GM19238 (cell line): Measurements from ENCODE around the gene GUCY2F.

ENCODE experiments used
- DNase-seq: peaks from one replicate; pipeline ENCODE4 v3.0.0; 2011; ENCODE audit warnings: low spot score; ENCODE audit not compliant: insufficient read length

Gene GUCY2F

DNA sequence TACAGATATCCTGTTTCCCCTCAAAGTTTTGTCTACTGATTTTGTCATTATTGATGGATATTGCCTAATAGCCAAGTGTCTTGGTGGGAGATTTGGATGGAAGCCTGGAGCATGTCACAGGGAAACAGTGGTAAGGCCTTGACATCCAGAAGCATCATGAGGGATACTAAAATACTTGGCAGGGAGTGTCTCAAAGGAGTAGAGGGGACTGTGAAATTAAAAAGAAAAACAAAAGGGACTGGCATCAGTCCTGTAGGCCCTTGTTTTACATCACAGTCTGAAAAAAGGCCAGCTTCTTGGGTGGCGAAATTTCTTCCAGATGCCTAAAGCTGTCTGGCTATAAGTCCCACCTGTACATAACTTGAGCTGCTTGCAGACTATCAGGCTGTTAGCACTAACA, 83.8 kb downstream of the GUCY2F start:
- DNase-seq, result no peak

DNA sequence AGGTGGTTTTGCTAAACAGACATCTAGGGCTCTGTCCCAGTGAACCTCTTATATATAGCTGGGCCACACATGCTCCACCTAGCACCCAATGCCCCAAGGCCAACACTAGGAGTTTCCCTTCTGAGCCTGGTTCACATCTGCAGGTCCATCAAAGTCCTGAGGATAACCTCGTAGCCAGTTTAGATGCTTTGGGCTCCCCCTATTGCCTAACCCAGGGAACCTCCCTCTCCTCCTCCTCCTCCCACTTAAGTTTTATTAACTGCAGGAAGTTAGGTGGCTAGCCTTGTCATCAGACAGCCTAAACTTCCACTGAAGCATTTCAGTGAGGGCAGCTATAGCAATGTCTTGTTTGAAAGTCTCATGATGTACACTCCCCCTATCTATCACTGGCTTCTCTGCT, 88.0 kb downstream of the GUCY2F start:
- DNase-seq, result no peak

DNA sequence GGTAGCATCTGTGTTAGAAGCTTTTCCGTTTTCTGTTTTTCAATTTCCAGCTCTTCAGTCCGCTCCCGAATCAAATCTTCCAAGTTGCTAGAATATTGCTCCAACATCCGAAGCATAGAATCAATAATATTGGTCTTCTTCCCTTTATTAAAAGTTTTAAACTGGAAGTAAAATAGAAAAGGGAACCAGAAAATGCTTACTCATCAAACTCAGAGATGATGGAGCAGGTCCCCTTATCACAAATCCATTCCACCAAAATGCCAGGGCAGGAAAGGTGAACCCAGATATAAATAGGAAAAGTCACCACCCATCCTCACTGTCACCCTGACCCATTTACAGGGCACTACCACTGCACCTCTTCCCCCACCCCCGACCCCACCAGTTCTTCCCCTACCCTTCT, 89.0 kb downstream of the GUCY2F start:
- DNase-seq, result no peak

DNA sequence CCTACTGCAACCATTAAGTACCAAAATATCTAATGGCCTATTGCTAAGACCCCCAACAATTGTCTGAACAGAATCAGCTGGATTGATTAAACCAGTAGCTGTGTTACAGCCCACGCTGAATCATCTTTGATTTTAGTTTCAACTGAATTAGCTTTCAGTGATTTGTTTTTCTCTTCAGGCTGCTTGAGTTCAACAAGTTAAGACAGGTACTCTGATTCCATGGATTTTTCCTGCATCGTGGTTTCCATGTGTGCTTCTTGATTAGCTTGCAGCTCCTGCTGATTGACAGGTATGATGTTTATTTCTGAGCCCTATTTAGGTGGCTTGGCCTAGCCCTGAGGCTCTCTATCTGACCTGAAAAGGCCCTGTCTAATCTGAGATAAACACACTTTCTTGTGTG, 91.3 kb downstream of the GUCY2F start:
- DNase-seq, result no peak

DNA sequence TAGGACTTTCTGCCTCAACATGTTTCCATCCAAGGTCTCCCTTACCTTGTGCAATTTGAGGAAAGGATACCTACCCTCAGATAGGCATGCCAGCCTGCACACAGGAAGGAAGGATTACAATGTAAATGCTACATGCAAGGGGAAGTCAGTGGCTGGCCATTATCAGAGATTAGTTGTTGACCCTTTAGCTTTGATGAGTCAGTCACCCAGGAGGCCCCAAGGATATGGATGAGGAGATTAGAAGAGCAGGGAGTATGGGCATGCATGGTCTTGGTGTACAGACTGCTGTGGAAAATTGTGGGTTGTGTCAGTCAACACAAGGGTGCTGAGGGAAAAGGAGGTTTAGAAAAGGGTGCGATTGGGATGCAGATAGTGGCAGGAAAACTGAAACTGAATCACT, 92.0 kb downstream of the GUCY2F start:
- no peak for DNase-seq

DNA sequence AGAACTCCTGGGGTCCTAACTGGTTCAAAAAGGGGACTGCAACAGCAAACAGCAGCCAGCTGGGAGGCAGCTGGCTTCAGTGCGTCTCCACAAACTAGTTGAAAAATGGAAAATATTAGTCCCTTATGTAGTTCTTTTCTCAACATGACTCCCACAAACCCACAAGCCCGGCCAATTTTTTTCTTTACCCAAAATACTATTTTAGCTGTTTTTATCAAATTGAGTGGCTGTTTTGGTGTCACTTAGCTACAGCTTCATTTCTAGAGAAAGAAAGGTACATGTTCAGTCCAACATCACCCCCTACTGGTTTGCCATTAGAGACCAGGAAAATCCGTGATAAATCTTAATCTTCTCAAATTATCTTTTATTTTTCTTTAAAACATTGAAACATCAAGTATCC, 97.2 kb downstream of the GUCY2F start:
- no peak for DNase-seq

DNA sequence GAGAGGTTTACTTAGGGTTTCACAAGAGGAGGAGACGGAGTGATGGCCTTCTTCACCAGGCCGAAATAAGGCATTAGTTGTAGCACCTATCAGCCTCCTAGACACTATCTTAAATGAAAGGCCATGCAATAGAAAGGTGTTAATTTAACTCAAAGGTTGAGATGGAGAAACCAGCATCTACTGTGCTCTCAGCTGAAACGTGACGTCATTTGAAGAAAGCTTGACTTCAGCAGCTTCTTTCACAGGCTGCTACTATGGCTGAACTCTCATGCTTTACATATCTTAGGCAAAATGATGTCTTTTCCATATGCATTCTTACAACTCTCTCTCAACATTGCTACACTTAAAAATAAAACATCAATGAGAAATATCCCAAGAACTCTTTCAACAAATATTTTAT, 99.6 kb downstream of the GUCY2F start:
- DNase-seq, result no peak

DNA sequence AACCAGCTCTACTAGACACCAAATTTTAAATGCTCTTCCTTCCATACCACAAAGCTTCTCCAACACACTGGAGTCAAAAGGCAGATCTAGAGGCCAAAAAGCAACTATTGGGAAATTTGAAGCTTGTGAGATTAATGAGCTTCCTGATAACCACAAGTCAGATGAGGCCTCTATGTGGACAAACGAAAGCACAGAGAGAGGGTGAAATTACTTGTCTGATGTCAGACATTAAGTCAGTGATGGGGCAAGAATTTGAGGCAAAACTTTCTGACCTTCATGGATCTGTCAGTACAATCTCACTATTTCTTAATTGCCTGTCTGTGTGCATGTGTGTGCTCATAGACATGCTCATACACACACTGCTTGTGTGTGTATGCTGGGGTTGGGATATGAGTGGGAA, 103.6 kb downstream of the GUCY2F start:
- DNase-seq, result no peak

DNA sequence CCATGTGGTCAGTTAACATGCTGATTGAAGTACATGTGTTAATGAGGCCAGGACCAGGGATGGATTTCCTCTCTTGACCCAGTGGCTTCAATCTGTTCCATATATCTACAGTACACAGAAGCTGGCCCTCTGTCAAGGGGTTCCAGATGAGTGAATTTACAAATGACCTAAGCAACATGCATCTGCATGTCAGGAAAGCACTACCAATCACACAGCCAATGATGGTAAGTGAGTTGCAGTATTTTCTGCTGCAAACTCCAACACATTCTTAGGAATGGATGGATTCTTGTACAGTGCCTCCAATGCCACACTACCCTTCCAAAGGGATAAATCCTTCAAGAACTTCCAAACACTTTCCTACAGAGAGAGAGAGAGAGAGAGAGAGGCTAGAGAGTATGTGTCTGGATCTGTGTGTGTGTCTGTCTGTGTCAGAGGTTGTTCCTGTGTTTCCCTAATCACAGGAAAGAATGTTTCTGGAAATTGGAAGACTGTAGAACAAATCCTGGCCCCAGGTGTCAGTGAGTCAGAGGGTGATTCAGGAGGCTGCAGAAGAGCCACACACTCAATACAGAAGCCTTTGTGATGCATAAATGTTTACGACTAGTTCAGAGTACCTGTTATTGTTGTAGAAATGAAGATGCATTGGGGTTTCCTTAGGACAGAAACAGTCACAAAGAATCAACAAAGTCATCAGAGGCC, 107.5 kb downstream of the GUCY2F start:
- no peak for DNase-seq

DNA sequence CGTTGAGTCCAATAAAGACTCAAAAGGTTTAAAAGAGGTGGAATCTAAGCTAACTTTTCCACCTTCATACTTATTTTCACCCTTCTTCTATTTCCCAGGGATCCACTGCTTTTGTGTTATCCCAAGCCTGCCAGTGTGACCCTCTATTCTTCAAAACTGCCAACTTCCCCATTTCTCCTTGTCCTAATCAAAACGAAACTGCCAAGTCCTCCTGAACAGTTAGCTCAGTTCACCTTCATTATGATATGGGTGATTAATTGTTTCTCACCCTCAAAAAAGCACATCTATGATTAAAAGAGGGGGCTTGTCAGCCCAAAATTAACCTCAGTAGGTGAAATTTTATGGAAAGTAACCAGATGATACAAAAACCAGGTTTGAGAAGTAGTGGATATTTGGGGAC, 108.4 kb downstream of the GUCY2F start:
- no peak for DNase-seq

DNA sequence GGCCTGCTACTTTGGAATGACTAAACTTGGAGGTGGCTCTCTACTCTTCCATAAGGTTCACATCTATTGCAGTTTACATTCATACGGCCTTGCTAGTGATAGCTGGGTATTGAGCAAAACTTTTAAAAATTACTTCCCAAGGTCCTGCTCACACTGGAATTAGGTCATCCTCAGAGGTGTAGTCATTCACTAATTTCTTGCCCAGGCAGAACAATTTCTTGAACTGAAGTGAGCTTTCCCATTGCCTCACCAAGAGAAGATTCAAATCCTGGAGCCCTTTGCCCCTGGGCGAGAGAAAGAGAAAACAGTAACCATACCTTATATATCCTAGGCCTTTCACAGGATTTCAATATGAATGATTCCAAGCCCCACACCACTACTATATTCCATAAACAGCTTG, 109.2 kb downstream of the GUCY2F start:
- DNase-seq, result no peak

DNA sequence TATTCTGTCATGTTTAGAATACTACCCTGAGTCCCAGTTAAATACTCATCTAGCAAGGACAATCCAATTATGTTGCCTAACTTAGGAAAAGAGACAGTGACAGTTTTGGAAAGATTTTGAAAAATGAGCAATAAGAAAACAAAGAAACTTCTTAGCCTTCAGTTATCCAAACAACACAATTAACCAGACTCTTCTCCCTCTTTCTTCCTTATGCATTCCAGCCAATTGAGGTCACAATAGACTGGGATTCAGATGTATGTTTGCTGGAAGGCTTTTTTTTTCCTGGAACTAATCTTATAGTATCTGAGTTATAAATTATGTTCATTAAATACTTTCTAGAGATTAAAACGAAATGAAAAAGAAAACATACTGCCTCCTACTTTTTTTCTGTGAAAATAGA, 109.6 kb downstream of the GUCY2F start:
- no peak for DNase-seq

DNA sequence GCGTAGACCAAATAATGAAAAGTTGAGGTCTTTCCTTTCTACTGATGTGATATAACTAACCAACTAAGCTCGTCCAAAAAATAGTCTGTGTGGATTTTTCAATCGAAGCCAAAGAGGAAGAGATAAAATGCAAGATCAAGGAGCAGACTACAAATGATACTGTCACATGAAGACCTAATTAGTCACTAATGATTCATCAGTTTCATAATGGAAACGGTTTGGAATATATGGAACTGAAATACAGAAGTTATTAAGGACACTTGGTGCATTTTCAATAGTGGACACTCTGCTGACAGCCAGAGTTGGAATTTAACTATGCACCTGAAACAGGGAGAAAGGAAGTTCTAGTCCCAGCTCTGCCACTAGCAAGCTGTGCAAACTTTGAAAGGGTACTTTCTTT, 119.8 kb downstream of the GUCY2F start:
- DNase-seq, result no peak

DNA sequence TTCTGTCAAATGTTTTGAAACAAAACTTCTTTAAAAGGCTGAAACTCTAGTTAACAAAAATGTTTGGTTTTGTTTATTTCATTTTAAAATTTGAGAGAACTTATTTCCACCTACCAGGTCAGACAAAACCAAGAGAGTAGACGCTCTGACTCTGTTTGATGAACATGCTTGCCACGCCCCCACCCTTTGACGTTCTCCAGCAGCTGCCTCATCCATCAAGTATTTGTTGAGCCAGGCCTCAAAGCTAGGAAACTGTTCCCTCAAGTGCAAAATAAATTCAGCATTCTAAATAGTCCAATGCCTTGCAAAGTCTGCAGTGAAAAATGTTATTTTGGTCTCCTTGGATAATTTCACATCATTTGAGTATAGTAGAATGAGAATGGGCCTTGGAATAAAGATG, 121.6 kb downstream of the GUCY2F start:
- DNase-seq, result no peak

DNA sequence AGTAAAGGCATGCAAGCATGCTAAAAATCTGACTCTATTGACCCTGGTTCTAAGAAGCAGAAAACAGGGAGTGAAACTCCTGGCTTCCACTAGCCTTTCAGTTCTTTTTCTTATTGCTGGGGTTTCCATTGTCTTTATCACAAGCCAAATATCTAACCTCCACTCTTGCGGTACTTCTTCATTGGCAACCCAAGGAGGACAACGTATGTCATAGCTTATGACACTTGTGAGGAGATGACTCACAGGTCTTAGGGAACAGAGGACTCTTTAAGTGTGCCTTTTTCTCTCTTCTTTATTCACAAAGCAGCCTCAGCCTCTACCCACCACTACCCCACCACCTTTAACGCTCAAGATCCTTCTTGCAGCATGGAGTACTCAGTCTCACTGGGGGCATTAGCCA, 124.2 kb downstream of the GUCY2F start:
- DNase-seq, result no peak

DNA sequence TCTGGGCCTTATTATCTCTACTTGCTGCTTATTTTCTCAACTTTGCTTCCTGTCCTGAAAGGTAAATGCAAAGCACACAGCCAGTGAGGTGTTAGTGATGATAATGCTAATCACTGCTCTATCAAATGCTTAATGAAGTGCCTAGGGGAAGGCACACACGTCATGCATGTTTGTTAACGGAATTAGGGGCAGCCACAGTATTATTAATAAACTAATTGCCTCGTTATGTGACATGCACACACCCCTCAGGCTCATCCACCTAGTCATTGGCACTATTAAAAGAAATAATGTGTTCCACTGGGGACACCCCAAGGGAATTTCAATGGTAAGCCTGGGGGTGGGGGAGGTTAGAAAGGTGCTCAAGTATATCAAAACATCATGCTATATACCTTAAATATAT, 125.2 kb downstream of the GUCY2F start:
- DNase-seq, result no peak

DNA sequence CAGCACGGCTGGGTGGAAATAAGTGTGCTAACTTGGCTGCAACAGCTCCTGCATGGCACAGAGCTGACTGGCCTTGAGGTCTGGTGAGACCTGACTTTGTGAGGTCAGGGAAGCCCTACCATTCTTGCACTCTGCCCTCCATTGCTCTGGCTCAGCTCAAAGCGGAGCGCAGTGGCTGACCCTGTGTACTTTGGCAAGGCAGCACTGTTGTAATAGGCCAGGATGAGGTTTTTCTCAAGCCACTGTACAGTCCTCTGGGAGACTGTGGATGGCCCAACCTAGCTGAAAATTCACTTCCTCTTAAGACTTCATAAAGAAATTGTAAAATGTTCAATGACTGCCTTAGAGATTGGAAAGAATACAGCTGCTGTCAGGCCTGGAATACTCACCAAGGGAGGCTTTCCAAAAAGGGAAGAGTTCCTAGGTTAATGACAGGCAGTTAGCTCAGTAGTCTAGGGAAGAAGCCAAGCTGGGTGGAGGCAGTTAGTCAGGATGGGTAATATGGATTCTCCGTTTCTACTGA, 129.8 kb downstream of the GUCY2F start:
- DNase-seq, result no peak

DNA sequence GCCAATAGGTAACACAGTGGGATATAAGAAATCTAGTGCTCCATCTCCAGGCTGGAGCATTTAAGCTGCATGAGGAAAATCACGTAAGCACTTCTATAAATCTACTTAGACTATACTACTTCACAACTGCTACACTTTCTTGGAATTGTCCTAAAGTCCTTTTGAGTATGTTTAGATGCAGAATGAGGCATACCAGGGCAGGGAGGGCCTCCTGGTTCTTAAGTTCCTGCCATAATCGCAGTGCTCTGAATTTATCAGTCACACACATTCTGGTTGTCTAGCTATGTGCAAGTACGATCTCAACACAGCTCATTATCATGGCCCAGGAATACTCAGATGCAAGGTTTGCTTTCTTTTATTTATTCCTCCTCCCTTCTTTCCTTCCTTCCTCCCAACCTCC, 130.3 kb downstream of the GUCY2F start:
- no peak for DNase-seq

DNA sequence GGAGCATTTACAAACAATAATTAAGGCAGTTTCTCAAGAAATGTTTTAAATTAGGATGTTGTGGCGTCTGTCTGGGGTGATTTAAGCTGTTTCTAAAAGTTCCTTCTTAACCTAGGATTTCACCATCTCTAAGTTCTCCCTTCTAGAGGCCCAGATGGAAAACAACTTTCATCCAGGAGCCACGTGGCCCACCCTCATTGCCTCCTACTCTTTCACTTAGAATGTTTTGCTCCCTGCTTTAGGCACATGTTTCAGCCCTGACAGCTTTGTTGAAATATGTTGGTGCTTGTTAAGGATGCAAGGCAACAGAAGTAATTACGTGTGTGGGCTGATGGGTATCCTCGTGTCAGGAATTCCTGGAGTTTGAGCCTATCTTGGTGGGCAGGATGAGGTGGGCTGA, 131.3 kb downstream of the GUCY2F start:
- DNase-seq, result no peak

DNA sequence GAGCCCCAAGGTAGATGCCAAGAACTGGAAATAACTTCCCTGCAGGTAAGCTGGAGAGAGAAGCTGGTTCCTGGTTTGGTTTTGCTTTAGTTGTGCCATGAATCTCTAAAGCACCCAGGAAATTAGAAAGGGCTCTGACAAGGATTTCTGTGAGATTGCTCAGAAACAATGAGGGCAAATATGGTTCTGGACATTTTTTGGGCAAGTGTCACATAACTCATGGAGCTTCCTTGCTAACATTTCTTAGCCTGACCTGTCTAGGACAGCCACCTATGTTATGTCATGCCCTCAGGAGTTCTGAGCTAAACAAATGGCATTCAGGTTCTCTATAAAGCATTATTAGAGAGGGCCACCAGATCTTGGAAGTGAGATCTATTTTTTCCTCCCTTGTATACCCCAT, 131.8 kb downstream of the GUCY2F start:
- DNase-seq, result no peak

DNA sequence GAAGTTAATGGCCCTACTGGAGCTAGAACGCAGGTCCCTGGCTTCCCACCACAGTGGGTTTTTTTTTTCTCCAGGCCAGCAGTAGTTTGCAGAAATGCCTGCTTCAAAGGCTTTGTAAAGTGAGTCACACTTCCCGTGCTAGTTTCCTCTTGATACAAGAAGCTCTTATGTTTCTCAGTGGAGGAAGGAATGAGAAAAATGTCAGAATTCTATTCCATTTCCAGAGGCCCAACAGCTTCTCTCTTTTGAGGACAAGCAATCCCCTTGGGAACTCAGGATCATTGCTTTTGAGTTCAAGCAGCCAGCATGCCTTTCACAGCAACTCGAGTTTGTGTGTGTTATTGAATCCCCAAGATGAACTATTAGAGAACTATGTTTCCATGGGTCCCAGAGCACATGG, 134.3 kb downstream of the GUCY2F start:
- DNase-seq, result no peak

DNA sequence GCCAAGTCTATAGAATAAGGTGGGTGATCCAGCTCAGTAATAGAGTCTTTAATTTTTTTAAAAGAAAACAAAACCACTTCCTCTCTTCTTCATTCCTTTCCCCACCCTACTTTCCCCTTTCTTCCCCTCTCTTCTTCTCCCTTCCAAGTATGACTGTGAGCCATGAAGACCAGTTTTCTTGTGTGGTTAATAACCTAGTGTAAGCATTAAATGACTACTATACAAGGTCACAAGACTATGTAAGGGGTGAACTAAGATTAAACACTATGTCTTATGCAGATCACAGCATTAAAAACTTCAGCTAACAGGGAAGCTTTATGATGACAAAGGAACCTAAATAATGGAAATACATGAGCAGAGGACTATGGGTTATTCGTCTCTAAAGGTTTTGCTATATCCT, 135.4 kb downstream of the GUCY2F start:
- DNase-seq, result no peak

DNA sequence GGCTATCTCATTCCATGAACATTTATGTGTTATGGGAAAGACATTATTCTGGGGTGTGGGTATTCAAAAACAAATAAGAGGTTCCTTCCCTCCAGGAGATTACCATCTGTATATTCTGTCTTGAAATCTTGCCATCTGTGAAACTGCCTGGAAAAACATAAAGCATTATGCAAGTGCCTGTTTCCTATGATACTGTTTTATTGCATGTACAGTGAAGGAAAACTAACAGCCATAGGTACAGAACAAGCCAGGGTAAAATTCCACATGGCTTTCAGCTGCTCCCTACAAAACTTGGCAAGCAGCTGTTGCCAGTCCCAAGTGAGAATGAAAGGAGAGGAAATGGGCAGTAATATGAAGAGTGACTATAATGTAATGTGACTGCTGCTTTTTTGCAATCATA, 136.0 kb downstream of the GUCY2F start:
- DNase-seq, result no peak

DNA sequence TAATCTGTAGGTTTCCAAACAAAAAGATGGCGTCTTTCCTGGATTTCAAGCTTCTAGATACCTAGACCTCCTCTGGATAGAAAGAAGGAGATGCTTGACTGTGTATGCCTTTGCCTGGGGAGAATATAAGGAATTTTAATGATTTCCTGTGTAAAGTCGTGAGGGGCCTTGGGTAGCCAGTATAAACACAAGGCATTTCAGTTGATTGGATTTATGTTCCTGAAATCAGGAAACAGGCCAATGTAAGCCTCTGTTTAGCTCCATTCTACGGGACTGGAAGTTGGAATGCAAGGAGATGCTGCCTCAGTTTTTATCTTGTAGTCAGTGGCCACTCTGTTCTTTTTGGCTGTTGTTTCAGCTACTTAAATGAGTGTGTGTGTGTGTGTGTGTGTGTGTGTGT, 137.2 kb downstream of the GUCY2F start:
- no peak for DNase-seq
